GM18909 (cell line): ENCODE data around the gene DAPK2.
"Not testable (repeated sequence)": the region's sequence is repeated elsewhere in the genome, so short reads cannot be mapped to it uniquely, and the experiment has no call there.

Experiments
- ATAC-seq: cut with Tn5 transposase; IDR thresholded peaks from one replicate; pipeline ENCODE4 v1.9.1; 2021; ENCODE audit warnings: mild to moderate bottlenecking; ENCODE audit not compliant: unreplicated experiment, poor library complexity

The DAPK2 gene

DNA sequence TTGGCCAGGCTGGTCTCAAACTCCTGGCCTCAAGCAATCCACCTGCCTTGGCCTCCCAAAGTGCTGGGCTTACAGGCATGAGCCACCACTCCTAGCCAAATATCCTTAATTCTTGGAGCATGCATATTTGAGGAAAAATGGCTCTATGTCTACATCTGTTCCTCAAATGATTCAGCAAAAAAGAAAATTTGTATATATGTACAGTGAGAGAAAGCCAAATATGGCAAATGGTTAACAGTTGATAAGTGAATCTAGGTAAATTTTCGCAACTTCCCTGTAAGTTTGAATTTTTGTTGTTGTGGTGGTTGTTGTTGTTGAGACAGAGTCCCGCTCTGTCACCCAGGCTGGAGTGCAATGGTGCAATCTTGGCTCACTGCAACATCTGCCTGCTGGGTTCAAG, 12.8 kb upstream of the DAPK2 start:
- not testable (repeated sequence) for ATAC-seq

DNA sequence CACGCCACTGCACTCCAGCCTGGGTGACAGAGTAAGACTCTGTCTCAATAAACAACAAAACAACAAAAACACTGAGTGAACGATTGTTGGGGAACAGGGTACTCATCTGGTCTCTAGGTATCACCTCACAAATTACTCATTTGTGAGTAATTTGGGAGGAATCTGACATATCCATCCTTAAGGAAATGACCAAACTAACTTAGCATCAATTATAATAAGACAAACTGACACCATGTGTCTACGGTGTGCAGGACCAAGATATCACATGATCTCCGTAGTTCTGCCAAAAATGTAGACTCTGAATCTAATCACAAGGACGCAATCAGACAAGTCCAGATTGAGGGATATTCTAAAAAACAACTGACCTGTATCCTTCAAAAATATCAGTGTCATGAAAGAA, 12.0 kb upstream of the DAPK2 start:
- ATAC-seq, result no peak

DNA sequence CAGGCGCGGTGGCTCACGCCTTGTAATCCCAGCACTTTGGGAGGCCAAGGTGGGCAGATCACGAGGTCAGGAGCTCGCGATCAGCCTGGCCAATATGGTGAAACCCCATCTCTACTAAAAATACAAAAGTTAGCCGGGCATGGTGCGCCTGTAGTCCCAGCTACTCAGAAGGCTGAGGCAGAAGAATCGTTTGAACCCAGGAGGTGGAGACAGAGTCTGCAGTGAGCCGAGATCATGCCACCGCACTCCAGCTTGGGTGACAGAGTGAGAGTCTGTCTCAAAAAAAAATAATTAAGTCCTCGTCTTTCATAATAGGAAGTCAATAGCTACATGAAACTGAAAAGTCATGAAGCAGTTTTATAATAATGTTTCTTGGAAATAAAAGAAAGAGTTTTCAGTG, 7.4 kb upstream of the DAPK2 start:
- not testable (repeated sequence) for ATAC-seq

DNA sequence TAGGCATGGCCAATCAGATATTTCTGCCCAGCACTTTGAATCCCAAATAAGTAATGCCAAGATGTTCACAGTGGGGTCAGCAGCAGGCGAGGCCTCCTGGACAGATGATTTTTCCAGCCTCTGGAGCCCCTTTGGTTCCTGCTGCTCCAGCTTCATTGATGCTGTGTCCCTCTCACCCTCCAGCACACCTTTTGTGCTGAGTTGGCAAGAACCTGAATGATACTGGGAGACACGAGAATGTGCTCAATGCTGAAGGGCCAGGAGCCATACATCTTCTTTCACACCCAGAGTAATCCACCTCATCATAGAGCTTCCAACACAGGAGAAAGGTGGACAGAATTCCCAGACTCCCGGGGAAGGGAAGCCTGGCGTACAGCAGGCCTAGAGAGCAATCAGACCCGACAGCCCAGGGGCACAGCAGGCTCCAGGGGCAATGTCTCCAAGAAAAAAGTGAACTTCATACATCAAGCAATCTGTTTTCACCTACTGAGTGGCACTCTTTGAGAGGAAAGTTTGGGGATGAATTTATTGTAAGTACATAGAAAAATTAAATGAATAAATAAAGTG, 6.7 kb upstream of the DAPK2 start:
- no peak for ATAC-seq

DNA sequence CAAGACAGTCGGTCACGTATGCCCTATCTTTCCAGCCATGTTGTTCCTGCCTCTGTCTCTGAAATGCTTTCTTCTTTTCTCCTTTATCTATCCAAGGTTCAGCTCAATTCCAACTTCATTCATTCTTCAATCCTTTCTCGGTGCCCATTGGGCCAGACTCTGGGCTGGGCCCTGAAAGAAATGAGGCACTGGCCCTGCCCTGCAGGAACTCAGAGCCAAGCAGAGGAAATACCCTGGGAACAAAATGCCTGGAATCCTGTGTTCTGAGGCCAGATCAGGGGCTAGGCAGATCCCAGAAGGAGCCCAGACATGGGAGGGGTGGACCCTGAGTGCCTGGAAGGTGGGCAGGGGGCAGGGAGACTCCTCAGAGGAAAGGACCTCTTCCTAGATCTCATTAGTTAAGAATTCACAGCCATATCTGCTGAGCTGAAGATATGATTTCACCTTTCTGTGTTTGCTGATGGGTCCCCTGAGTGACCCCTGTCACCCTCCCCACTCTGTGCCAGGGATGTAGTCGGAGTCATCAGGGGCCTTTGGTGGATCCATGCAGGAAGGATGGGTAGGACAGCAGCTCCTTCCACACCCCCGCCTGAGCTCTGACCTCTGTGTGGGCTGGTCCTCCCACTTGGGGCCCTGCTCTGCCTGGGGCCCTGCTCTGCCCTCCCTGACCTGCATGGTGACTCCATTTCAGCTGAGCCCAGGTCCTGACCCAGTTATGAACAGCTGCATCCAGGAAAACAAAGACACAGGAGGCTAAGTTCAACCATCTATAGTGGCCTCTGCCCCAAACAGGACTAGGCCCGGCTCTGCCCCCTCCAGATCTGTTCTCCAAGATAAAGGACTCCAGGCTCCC, 5.3 kb upstream of the DAPK2 start:
- ATAC-seq, result no peak

DNA sequence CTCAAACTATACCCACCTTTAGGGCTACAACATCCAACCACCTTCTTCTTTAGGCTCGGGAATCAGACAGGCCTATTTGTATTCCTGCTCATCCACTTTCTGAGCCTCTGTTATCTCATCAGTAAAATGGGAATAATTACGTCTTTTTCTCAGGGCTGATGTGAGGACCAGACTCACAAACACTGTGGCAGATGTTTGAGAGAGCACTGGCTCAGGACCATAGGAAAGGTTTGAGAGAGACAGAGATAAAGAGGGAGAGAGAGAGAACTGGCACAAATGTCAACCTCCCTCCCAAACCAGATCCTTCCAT, 4.8 kb upstream of the DAPK2 start:
- ATAC-seq, result no peak

DNA sequence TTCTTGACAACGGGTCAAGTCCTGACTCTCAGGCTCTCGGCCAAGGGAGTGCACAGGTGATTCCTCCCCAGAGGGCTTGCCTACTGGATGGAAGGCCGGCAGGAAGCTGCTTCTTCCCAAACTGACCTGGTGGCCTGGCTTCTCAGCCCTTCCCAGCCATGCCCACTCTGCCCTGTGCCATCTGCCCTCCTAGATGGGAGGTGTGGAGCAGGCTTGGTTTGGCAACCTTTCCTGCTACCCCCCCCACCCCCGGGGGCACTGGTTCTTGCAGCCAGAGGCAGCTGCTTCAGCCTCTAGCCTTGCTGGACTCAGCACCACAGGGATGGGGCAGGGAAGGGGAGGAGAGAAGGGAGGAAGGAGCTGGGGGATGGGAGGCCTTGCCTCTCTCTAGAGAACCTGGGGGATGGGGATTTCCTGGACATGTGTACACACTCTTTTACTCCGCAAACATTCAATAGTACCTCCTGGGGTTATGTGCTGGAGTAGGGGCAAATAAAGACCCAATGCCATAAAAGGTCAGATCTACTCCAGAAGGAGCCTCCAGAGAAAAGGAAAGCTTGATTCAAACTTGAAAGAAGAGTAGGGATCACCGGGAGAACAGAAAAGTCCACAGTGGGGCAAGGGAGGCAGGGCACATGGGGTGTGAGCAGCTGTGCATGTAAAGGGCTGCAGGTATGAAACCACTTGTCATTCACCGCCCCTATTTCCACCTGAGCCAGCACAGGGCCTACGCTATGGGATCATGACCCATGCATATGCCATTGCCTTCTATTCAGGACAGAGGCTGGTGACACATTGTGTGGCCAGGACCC, 4.2 kb upstream of the DAPK2 start:
- no peak for ATAC-seq

DNA sequence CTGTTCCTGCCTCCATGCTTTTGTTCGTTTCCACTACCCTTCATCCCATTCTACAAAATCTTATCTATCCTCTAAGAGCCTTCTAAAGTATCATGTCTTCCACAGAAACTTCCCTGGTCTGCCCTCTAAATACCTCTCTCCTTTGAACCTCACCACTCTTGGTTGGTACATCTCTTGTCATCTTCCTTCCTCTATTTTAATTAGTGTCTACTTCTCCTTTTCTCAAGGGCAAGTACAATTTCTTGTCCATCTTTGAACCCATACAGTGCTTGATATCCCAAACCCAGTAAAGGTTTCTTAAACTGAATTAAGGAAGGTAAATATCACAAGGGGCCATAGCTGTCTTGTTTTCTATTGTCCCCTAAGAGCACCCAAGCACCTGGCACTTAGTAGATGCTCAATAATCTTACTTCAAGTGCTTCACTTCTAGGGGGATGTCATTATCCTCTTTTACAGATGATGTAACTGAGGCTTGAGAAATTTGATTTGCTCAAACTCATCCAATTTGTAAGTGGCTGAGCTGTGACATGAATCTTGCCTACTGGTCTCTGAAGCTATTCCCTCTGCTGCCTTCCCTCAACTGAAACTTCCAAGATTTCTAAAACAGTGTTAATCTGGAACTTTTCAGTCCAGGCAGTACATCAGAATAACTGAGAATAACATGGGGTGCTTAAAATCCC, 2.6 kb upstream of the DAPK2 start:
- no peak for ATAC-seq

DNA sequence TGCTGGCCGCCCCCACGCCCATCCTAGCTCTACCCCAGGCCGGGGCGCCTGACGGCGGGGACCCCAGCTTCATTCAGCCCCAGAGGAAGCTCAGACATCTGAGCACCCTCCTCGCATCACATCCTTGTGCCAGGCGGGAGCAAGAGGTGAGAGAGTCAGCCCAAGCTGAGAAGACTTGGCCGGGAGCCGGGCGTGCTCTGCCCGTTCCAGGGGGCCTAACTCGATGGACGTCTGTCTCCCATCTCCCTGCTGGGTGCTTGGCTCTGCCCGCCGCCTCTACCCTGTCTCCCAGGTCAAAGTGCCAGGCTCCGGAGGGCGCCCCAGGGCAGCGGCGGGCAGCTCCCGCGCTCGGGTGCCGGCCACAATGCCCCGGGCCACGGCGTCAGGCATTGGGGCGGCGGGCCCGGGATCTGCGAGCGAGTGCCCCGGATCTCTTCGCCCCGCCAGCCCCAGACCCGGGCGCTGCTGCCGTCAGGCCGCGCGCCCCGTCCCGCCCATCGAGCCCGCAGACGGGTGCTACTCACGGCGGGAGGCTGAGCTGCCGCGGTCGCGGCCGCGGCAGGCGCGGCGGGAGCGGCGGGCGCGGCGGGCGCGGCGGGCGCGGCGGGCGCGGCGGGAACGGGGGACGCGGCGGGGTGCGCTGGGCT, 388 bp downstream of the DAPK2 start:
- peak; percentile 23 for ATAC-seq

DNA sequence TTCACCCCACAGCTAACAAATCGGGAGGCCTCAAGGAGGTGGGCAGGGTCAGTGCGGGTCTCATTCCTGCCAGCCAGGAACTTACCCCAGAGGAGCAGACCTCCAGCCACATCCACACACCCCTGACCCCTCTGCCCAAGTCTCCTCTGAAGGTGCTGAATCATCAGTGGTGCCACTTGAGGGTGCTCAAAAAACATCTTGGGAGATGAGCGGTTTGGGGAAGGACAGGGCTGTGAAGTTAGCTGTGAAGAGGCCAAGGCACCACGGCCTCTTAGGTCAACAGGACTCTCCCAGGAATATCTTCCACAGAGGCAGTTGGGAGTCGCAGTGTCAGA, 1.2 kb downstream of the DAPK2 start:
- no peak for ATAC-seq

DNA sequence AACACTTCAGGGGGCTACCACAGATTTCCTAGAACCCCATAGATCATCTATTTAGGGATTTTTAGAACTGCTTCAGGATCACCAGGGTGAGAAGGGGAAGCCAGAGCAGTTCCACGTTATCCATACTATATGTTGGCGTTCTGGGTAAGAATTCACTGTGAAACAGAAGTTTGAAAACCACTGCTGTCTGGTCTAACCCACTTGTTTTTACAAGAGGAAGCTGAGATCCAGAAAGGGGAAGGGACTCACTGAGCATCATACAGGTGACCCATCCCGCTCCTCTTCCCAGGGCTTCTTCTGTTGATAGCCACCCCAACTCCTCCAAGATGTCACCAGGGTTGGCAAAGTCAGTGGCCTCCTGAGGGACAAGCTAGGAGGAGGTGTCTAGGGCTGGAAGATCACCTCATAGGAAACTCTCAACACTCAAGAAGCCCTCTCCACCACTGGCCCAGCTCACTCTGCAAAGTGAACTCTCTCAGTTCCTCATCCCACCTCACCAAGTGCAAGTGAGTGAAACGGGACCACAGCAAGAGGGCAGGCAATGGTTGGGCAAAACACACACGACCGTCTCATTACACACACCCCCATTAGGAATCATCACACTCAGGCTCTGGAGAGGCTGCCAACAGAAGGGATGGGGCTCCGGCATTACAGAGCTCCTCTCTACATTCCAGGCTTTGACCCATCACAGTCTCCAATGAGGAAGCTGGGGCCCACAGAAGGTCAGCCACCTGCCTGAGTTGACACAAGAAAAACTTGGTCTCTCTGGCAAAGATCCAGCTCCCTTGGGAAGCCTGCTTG, 1.8 kb downstream of the DAPK2 start:
- peak; percentile 67 for ATAC-seq

DNA sequence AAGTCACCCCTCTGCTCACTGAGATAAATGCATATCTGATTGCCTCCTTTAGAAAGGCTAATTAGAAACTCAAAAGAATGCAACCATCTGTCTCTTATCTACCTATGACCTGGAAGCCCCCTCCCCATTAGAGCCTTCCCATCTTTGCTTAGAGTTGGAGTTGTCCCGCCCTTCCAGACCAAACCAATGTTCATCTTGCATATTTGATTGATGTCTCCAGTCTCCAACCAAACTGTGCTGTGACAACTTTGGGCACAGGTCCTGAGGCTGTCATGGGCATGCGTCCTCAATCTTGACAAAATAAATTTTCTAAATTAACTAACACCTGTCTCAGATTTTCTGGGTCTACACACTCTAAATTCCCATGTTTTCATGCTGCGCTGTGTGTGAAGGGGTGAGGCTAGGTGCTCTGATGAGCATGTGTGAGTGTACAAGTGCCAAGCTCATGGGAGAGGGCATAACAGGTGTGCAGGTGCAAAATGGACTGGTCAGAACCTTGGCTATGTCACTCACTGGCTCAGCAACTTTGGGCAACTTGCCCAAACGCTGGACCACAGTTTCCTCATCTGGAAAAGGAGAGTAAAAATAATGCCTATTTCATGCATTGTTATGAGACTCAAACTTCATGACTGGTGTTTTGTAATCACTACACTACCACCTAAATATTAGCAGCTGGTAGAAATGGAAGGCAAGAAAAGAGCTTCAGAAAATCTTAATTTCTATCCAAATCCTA, 7.2 kb downstream of the DAPK2 start:
- ATAC-seq, result no peak

DNA sequence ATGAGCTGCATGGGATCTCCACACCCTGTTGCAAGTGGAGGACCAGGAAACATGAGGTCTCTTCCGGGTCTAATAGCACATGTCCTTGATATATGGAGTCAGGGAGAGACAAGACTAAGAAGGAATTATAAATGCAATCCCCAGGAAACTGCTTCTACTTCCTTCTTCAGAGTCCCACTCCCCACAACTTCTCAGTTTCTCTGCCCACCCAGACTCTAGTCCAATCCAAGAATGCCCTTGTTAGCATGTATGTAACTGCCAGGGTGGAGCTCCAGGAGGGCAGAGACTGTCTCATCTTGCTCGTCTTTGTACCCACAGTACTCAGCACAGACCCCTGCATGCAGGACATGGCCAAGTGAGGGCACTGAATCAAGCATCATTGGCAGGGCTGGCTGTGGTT, 8.3 kb downstream of the DAPK2 start:
- no peak for ATAC-seq

DNA sequence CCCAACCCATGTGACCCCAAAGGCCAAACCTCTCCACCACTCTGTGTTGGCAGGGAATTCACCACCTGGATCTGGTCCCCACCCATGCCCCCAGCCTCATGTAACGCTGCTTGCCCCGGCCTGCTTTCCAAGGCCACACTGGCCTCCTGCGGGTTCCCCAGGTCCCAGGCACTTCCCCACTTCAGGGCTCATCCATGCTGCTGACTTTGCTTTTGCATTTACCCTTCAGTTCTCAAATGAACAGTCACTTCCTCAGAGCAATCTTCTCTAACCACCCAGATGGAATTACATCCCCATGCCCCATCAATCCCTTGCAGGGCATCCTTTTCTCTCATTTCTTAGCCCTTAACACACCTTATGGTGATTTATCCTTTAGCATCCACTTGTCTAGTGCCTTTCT, 9.2 kb downstream of the DAPK2 start:
- no peak for ATAC-seq

DNA sequence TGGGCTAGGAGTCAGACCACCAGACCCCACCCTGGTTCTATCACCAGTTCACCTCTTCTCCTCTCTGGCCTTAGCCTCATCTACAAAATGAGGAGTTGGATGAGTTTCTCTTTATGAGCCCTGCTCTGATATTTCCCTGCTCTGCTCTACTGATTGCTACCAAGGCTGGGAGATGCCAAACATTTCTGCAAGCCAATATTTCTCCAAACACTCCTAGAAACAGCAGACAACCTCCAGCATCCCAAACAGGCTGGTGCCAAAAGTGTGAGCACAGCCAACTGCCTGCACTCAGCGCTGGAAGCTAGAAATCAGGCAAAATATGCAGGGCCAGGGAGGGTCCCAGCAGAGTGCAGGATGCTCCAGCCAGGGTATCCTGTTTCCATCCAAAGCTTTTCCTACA, 10.8 kb downstream of the DAPK2 start:
- no peak for ATAC-seq

DNA sequence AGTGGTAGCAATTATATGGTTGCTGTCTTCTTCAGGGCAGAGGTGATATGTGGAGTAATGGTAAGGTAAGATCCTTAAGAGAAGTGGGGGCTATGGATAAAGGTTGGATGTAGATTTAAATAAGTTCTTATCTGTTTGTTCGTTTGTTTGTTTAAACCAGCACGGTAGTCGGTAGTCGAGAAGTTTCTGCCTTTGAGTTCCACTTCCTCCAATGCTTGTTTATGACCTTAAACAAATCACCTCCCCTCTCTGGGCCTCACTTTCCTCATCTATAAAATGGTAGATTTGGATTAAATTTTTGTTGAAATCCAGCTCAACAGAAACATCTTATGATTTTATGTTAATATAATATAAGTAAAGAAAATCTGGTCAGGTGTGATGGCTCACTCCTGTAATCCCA, 11.8 kb downstream of the DAPK2 start:
- ATAC-seq, result no peak

DNA sequence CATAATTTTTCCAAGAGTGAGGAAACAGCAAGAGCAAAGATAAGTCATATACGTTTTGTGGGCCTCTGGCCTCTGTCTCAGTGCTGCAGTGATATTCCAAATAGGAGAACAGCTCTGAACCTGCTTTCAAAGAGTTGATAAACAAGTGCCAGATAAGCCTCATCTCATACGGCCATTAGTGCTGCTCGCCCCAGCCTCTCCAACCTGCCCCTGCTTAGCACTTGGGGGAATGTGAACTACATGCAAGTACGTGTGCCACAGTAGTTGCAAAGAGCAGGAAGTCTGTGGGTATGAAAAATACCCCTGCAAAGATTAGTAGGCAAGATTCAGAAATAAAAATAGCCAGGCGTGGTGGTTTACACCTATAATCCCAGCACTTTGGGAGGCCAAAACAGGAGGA, 14.0 kb downstream of the DAPK2 start:
- ATAC-seq, result no peak

DNA sequence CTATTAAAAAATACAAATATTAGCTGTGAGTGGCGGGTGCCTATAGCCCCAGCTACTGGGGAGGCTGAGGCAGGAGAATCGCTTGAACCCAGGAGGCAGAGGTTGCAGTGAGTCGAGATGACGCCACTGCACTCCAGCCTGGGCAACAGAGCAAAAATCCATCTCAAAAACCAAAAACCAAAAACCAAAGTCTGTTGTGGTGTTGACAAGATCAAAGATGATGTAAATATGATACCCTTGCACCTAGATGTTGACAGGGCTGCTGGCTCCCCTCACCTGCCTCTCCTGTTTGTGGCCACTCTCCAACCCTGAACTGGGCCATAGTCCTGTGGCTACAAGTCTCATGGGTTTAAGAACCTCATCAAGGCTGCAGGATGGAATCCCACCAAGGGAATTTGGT, 16.2 kb downstream of the DAPK2 start:
- no peak for ATAC-seq

DNA sequence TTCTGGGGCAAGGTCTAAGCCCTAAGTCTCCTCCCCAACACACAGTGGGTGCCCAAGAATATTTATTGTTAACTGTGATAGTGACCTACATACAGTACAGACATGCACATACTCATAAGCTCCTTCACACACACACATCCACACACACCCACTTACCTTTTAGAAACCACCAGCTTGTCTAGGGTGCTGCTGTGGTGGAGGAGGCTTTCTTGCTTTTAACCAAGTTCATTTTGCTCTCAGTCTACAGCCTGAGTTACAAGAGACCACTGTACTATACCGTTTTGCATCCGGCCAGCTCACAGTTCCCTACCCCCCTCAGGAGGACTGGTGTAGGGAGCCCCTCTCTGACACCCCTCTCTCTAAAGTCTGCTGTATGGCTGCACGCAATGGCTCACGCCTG, 16.7 kb downstream of the DAPK2 start:
- ATAC-seq, result no peak
